Type B pancreatic cell (in vitro differentiated cells): ENCODE data around the gene ZMIZ1. TPM values are rescaled to one million over a fixed set of nuclear protein-coding genes. Genes with fewer than 3 reads are reported as not detected.

Source experiments
- DNase-seq: peaks from one replicate; pipeline ENCODE4 v3.0.0; 2021; ENCODE audit warnings: mixed read lengths; ENCODE audit not compliant: unreplicated experiment; ENCODE audit errors: extremely low spot score
- H3K27ac Mint-ChIP-seq: 2 replicates; pipeline ENCODE4 v1.8.0; 2021; ENCODE audit warnings: mild to moderate bottlenecking, mixed read lengths
- H3K27me3 Mint-ChIP-seq: 2 replicates; pipeline ENCODE4 v1.8.0; 2021; ENCODE audit warnings: mixed read lengths
- H3K36me3 Mint-ChIP-seq: 2 replicates; pipeline ENCODE4 v1.8.0; 2021; ENCODE audit warnings: mixed read lengths
- H3K4me1 Mint-ChIP-seq: one replicate; pipeline ENCODE4 v1.8.0; 2021; ENCODE audit warnings: mixed read lengths; ENCODE audit not compliant: unreplicated experiment
- H3K4me3 Mint-ChIP-seq: 2 replicates; pipeline ENCODE4 v1.8.0; 2021; ENCODE audit warnings: mild to moderate bottlenecking, mixed read lengths
- H3K9me3 Mint-ChIP-seq: 2 replicates; pipeline ENCODE4 v1.8.0; 2021; ENCODE audit warnings: mixed read lengths
- total RNA-seq: library from RNA; stranded (reverse); gene quantifications from 2 replicates; pipeline ENCODE4 v1.2.1, GENCODE V29; 2021; ENCODE audit warnings: low replicate concordance
- TF ChIP-seq, protein P1 (sequence below): fragments of 200-600 bp; sonication (generic); conservative IDR thresholded peaks from 2 replicates; pipeline ENCODE4 v1.5.0; 2021; ENCODE audit warnings: antibody characterized with exemption, mild to moderate bottlenecking

ZMIZ1 gene
- total RNA-seq, 1 donor from 2014 or later = 102 TPM

DNA sequence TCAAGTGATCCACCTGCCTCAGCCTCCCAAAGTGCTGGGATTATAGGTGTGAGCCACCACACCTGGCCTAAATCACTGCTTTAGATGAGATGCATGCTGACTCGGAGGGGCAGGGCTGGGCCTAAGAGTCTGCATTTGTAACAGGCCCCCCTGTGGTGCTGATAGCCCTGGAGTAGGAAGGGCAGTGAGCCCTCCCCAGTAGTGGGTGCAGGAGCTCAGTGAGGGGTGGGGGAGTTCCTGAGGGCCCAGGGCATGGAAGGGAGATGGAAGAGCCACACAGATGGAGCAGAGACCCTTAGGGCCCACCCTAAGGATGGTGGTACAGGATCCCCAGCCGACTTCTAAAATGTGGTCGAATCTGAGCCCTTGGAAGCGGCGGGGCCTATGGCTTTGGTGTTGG is 146.8 kb downstream of the ZMIZ1 start:
- TF ChIP-seq, protein P1, sequence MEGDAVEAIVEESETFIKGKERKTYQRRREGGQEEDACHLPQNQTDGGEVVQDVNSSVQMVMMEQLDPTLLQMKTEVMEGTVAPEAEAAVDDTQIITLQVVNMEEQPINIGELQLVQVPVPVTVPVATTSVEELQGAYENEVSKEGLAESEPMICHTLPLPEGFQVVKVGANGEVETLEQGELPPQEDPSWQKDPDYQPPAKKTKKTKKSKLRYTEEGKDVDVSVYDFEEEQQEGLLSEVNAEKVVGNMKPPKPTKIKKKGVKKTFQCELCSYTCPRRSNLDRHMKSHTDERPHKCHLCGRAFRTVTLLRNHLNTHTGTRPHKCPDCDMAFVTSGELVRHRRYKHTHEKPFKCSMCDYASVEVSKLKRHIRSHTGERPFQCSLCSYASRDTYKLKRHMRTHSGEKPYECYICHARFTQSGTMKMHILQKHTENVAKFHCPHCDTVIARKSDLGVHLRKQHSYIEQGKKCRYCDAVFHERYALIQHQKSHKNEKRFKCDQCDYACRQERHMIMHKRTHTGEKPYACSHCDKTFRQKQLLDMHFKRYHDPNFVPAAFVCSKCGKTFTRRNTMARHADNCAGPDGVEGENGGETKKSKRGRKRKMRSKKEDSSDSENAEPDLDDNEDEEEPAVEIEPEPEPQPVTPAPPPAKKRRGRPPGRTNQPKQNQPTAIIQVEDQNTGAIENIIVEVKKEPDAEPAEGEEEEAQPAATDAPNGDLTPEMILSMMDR = no peak
- H3K4me1 Mint-ChIP-seq = peaks cover 21% of the 10 kb centered on the region
- H3K4me3 Mint-ChIP-seq = no peak overlapping the region
- no peak overlapping the region for H3K27ac Mint-ChIP-seq
- H3K36me3 Mint-ChIP-seq = peaks cover 14% of the 10 kb centered on the region
- no peak for DNase-seq
- no peaks in the 10 kb centered on the region for H3K27me3 Mint-ChIP-seq
- H3K9me3 Mint-ChIP-seq = no peaks in the 10 kb centered on the region

DNA sequence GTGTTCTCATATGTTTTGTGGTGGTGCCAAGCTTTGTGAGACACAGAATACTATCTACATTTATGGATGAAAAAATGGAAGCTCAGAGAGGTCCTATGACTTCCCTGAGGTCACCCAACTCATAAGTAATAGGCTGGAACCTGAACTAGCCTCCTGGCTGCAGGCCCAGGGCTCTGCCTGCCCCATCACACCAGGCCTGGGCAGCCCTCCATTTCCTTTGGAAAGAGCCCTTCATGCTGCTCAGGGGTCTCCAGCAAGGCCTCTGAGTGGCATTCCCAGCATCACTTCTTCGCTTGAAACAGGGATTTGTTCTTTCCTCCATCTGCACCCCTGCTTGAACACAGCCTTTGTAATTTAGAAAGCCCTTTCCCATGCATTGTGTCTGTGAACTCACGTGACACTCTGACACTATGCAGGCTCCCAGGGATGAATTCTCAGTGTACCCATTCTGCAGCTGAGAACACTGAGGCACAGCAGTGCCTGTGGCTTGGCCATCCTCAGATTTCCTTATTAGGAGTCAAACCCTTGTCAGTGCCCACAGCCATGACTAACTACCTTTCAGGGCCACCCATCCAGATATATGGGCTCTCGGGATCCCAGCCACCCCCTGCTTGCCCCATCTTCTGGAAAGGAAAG is 150.7 kb downstream of the ZMIZ1 start:
- no peaks in the 10 kb centered on the region for H3K9me3 Mint-ChIP-seq
- no peak overlapping the region for H3K4me3 Mint-ChIP-seq
- peaks cover 20% of the 10 kb centered on the region for H3K36me3 Mint-ChIP-seq
- TF ChIP-seq, protein P1 = no peak
- no peak for DNase-seq
- H3K27me3 Mint-ChIP-seq = peaks cover 2% of the 10 kb centered on the region
- peak overlapping the region; percentile 29 for H3K27ac Mint-ChIP-seq
- H3K4me1 Mint-ChIP-seq = peaks cover 49% of the 10 kb centered on the region

DNA sequence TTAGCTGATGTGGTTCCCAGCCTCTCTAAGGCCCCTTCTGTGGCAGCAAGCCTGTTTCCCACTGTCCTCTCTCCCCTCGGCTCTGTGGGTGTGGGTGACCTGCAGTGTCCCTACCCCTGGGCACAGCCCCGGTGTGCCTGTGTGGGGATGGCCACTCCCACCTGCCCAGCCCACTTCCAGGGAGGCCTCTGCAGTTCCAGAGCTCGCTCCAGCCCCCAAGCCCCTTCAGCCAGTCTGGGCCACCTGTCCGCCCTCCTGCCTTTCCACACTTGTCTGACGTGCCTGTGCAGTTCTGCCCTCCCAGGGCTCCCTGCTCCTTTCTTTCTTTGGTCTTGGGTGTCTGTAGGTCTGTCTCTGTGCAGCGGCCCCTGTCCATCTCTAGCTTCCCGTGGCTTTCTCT is 151.5 kb downstream of the ZMIZ1 start:
- Mint-ChIP-seq H3K4me3 (peak overlapping the region; percentile 62), H3K4me1 (peaks cover 53% of the 10 kb centered on the region), H3K36me3 (peaks cover 24% of the 10 kb centered on the region), H3K27me3 (peaks cover 2% of the 10 kb centered on the region), H3K27ac (peak overlapping the region; percentile 82), H3K9me3 (no peaks in the 10 kb centered on the region)
- no peak for DNase-seq
- TF ChIP-seq, protein P1 = no peak

DNA sequence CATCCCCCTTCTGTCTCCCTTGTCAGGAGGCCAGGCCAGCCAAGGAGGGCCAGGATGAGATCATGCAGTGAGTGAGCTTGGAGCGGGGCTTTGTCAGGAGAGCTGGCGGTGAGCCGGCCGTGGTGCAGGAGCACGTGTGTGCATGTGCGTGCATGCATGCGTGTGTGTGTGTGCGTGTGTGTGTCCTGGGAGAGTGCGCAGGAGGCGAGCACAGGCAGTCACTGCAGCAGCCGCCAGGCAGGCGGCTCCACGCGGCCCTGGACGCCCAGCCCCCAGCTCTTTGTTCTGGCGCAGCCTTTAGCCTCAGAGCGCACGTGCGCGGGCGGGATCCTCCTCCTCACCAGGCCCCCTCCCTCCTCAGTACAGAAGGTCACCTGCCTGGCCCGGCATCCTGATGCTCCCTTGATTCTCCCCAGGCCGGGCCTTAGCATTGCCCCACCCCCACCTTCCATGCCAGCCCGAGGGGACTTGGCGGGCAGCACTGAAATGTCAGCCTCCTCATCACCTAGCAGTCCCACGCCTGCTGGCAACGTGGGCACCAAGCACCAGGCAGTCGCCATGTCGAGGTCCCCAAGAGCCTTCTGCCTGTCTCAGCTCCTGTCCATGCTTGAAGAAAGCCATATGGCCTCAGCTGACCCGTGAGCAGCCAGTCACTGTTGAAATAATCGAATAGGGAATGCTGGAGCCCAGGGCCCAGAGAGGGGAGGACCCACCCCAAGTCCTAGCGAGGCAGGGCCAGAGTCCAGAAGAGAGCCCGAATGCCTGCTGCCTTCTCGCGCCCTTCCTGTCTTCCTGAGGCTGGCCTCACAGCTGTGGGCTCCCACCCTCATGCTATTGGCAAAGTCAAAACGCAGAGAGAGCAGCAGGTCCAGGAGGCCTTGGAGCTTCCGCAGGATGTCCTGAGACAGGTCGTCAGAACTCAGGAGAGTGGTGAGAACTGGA is 152.6 kb downstream of the ZMIZ1 start:
- TF ChIP-seq, protein P1 = no peak
- DNase-seq = peak; percentile 81
- H3K27ac Mint-ChIP-seq = peak overlapping the region; percentile 82
- no peaks in the 10 kb centered on the region for H3K9me3 Mint-ChIP-seq
- H3K4me3 Mint-ChIP-seq = peak overlapping the region; percentile 62
- H3K36me3 Mint-ChIP-seq = peaks cover 24% of the 10 kb centered on the region
- H3K4me1 Mint-ChIP-seq = peaks cover 53% of the 10 kb centered on the region
- H3K27me3 Mint-ChIP-seq = peaks cover 2% of the 10 kb centered on the region

DNA sequence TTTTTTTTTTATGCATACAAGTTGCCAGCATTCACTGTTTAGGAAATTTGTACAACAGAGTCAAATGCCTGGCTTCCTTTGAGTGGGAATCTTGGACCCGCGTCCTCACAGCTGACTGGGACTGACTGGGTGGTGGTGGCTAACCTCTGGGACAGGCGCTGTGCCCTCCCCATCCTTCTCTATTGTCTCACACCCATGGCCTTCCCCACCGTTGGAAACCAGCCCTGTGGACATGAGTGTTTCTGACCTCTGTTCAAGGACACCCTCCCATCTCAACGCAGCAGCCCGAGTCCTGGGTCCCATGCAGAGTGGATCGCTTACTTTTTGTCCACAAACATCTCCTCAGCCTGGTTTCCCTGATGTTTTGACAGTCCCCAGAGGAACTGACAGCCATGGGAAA is 153.4 kb downstream of the ZMIZ1 start:
- TF ChIP-seq, protein P1 = no peak
- Mint-ChIP-seq H3K27me3 (peaks cover 2% of the 10 kb centered on the region), H3K4me1 (peaks cover 53% of the 10 kb centered on the region), H3K36me3 (peaks cover 26% of the 10 kb centered on the region), H3K4me3 (no peak overlapping the region), H3K9me3 (no peaks in the 10 kb centered on the region), H3K27ac (peak overlapping the region; percentile 31)
- no peak for DNase-seq
